Prostate gland (tissue), 2 donors: ENCODE results near the gene ROPN1.

Experiments
- CTCF ChIP-seq, 4 experiments: fragments of 200-600 bp in 2 of 4; fragments of 450-650 bp in 2 of 4; sonication (generic) in 2 of 4; IDR thresholded peaks; 1 replicate in 3 of 4; 2 replicates in 1 of 4; pipeline ENCODE4 v1.5.1; 2016 to 2019; ENCODE audit warnings: antibody characterized with exemption in 4 of 4, mild to moderate bottlenecking in 2 of 4, moderate library complexity in 2 of 4
- POLR2A ChIP-seq: fragments of 450-650 bp; IDR thresholded peaks from one replicate; pipeline ENCODE4 v1.6.1; 2016; ENCODE audit warnings: antibody characterized with exemption, mild to moderate bottlenecking
- POLR2AphosphoS5 ChIP-seq: sonication (generic); formaldehyde crosslinking; IDR thresholded peaks from one replicate; pipeline ENCODE4 v1.6.1; 2017; ENCODE audit warnings: antibody characterized with exemption

- no peak for TF ChIP-seq CTCF (IDR thresholded peaks at IDR 0.05)
- no peak for TF ChIP-seq POLR2A
- no peak for TF ChIP-seq POLR2AphosphoS5
These were observed 65.5 kb downstream of the ROPN1 start for GRCh38 chr3:123926396-123926795.
